ENCODE data around the gene GRHPR.
"Not testable (repeated sequence)": the region's sequence is repeated elsewhere in the genome, so short reads cannot be mapped to it uniquely, and the experiment has no call there.

The GRHPR gene

DNA sequence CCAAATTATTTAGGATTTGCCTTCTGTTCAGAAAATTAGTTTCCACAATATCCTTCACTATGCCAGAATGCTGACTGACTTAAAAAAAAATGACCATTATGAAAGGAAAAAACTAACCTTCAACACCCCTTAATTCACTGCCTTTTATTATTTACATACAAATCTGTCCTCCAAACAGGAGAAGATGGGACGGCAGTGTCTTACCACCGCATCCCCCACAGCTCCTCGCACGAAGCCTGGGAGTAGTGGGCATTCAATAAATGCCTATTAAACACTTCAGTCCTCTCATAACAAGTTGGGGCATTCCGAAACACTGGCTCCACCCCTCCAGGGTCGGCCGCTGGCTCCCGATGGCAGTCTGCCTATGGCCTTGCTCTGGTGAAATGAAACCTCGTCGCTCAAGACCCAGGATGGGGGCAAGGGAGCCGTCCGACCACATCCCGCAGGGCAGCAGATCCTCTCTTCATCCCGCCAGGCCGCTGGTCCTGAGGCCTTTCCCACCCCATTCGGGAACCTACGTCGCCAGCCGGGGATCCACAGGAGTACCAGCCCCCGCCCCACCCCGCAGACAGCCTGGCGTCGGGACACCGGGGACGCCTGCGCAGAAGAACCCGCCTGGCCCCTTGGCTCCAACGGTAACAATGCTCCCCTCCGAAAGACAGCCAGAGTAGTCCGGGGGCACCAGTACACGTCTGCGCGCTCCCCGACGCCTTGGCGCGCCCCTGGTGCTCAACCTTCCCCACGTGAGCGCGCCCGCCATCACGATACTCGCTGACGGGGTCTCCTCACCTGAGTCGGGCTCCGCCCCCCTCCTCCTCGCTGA is 42.1 kb downstream of the GRHPR start:
- peak overlapping the region; percentile 91 for H3K4me3 ChIP-seq (replicated peaks; ENCODE audit: low read depth, low read length)
- no peak for DNase-seq (ENCODE audit: extremely low read depth, low read depth)
- no peak for TF ChIP-seq CTCF (IDR thresholded peaks at IDR 0.05; ENCODE audit: low read depth, low read length, missing control alignments)

GRCh38 chr9:37465249-37466036 is 42.9 kb downstream of the GRHPR start, which contains the start of gene ZBTB5:
Gene ZBTB5, minus strand, starts transcription at chr9:37465450. Its CDS starts 22,899 bp downstream, at chr9:37442551.
- DNase-seq (ENCODE audit: extremely low read depth, low read depth) = peak; percentile 100
- H3K4me3 ChIP-seq (replicated peaks; ENCODE audit: low read depth, low read length) = peak within 1 kb of the TSS; percentile 91
- no peak for TF ChIP-seq CTCF (IDR thresholded peaks at IDR 0.05; ENCODE audit: low read depth, low read length, missing control alignments)

- H3K4me3 ChIP-seq (replicated peaks; ENCODE audit: low read depth, low read length) = peak overlapping the region; percentile 91
- DNase-seq (ENCODE audit: extremely low read depth, low read depth) = peak; percentile 60
- no peak for TF ChIP-seq CTCF (IDR thresholded peaks at IDR 0.05; ENCODE audit: low read depth, low read length, missing control alignments)
These were observed 43.7 kb downstream of the GRHPR start for GRCh38 chr9:37466037-37466709.

- not testable (repeated sequence) for H3K4me3 ChIP-seq (replicated peaks; ENCODE audit: low read depth, low read length); DNase-seq (ENCODE audit: extremely low read depth, low read depth)
These were observed 45.0 kb downstream of the GRHPR start for GRCh38 chr9:37467530-37467929.

- no peak for DNase-seq (ENCODE audit: extremely low read depth, low read depth)
- no peak overlapping the region for H3K4me3 ChIP-seq (replicated peaks; ENCODE audit: low read depth, low read length)
- TF ChIP-seq CTCF (IDR thresholded peaks at IDR 0.05; ENCODE audit: low read depth, low read length, missing control alignments) = no peak
These were observed 46.1 kb downstream of the GRHPR start for GRCh38 chr9:37468620-37469019.

GRCh38 chr9:37471942-37472684 is 49.6 kb downstream of the GRHPR start:
- peak; percentile 97 for DNase-seq (ENCODE audit: extremely low read depth, low read depth)
- H3K4me3 ChIP-seq (replicated peaks; ENCODE audit: low read depth, low read length) = peak overlapping the region; percentile 28
- TF ChIP-seq CTCF (IDR thresholded peaks at IDR 0.05; ENCODE audit: low read depth, low read length, missing control alignments) = no peak

GRCh38 chr9:37473982-37474381 is 51.5 kb downstream of the GRHPR start:
- not testable (repeated sequence) for H3K4me3 ChIP-seq (replicated peaks; ENCODE audit: low read depth, low read length); DNase-seq (ENCODE audit: extremely low read depth, low read depth)

Measured in HFF-Myc (cell line).